ENCODE measurements around the gene PACRG. TPM values are rescaled to one million over a fixed set of nuclear protein-coding genes. Genes with fewer than 3 reads are reported as not detected.

The PACRG gene
- total and polyA plus RNA-seq, 12 donors = 2.1 to 34.6 (median 10.0) TPM

DNA sequence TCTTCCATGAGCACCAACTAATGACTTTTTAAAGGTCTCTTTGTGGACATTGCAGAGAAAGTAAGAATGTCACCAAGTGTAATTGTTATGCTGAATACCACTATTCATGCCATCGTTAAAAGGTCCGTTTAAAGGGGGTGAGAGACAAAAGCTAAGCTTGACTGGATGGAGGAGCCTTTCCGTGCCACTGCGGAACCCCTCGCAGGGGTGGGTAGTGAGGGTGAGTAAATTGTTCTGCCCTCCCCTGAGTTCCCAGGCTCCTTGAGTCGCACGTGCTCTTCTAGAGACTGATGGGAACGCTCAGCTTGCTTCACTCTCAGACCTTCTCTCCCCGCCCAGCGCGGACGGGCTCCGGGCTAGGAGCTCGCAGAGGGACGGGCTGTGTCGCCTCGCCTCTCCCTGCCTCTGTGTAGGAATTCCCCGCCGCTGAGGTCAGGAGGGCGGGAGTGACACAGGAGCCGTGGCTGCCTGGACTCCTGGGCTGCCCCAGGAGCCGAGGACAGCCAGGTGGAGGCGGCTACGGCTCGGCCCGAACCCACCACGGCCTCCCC is 371.9 kb downstream of the PACRG start:
- ATAC-seq (peak in 2 of 8 donors; percentile 11 to 46), DNase-seq (no peak)
- H3K4me3 ChIP-seq = no peak overlapping the region
- 93 to 95% methylated on average over 27 of the region's 27 CpGs for WGBS, 2 donors
- TF ChIP-seq, protein P1, sequence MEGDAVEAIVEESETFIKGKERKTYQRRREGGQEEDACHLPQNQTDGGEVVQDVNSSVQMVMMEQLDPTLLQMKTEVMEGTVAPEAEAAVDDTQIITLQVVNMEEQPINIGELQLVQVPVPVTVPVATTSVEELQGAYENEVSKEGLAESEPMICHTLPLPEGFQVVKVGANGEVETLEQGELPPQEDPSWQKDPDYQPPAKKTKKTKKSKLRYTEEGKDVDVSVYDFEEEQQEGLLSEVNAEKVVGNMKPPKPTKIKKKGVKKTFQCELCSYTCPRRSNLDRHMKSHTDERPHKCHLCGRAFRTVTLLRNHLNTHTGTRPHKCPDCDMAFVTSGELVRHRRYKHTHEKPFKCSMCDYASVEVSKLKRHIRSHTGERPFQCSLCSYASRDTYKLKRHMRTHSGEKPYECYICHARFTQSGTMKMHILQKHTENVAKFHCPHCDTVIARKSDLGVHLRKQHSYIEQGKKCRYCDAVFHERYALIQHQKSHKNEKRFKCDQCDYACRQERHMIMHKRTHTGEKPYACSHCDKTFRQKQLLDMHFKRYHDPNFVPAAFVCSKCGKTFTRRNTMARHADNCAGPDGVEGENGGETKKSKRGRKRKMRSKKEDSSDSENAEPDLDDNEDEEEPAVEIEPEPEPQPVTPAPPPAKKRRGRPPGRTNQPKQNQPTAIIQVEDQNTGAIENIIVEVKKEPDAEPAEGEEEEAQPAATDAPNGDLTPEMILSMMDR (IDR thresholded peaks at IDR 0.05) = no peak
- H3K9me3 ChIP-seq = no peaks in the 10 kb centered on the region
- no peak overlapping the region for H3K27ac ChIP-seq
- H3K4me1 ChIP-seq = peaks cover 0 to 12% (median 0%) of the 10 kb centered on the region in 9 donors
- intact Hi-C loops (cut with DNase I) = no loop called here
- H3K27me3 ChIP-seq = no peaks in the 10 kb centered on the region
- H3K36me3 ChIP-seq = peaks cover 0 to 6% (median 0%) of the 10 kb centered on the region in 9 donors

DNA sequence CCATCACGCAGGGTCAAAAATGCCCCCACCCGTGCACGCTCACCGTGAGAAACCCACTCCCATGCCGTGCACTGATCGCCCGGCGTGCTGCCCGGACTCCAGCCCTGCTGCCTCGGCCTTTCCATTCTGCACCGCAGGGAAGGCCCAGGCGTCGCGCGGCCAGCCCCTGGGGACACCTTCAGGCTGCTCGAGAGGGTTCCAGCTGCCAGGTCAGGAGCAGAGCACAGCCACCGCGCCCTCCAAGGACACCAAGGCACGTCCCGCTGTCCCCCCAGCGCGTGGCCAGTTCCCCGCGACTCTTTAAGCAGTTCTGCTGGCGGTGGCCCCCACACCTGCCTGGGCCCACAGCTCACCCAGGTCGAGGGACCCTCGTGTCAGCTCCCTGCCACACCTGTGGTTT is 372.5 kb downstream of the PACRG start:
- TF ChIP-seq, protein P1 (IDR thresholded peaks at IDR 0.05) = no peak
- peaks cover 0 to 12% (median 0%) of the 10 kb centered on the region in 9 donors for H3K4me1 ChIP-seq
- no peak overlapping the region for H3K4me3 ChIP-seq
- H3K9me3 ChIP-seq = no peaks in the 10 kb centered on the region
- no peak overlapping the region for H3K27ac ChIP-seq
- no peak for DNase-seq
- intact Hi-C loops (cut with DNase I) = no loop called here
- peaks cover 0 to 6% (median 0%) of the 10 kb centered on the region in 9 donors for H3K36me3 ChIP-seq
- WGBS, 2 donors = 96 to 97% methylated on average over 27 of the region's 27 CpGs
- ATAC-seq = peak in 1 of 8 donors; percentile 46
- no peaks in the 10 kb centered on the region for H3K27me3 ChIP-seq

DNA sequence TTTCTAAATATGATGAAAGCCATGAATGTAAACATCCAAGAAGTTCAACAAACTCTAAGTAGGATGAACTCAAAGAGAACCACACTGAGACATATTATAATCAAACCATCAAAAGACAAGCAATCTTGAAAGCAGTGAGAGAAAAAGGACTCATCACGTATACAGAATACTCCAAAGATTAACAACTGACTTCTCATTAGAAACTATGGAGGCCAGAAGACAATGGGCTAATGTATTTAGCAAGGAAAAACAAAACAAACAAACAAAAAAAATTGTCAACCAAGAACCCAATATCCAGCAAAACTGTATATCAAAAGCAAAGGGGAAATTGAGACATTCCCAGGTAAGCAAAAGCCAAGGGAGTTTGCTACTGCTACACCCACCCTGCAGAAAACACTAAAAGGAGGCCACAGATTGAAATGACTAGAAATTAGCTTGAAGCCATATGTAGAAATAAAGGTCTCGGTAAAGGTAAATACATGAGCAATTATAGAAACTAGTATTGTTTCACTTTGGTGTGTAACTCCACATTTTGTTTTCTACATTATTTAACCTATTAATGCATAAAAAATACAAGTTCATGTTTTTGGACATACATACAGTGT is 385.7 kb downstream of the PACRG start:
- DNase-seq = no peak
- ATAC-seq = no peak
- WGBS, 2 donors = 83 to 93% methylated on average over 2 of the region's 2 CpGs
- no peaks in the 10 kb centered on the region for H3K4me1 ChIP-seq
- H3K36me3 ChIP-seq = no peaks in the 10 kb centered on the region
- no peak overlapping the region for H3K27ac ChIP-seq
- H3K27me3 ChIP-seq = no peaks in the 10 kb centered on the region
- intact Hi-C loops (cut with DNase I) = no loop called here
- TF ChIP-seq, protein P1 (IDR thresholded peaks at IDR 0.05) = no peak
- H3K4me3 ChIP-seq = no peak overlapping the region
- H3K9me3 ChIP-seq = peaks cover 0 to 26% (median 9%) of the 10 kb centered on the region in 11 donors

DNA sequence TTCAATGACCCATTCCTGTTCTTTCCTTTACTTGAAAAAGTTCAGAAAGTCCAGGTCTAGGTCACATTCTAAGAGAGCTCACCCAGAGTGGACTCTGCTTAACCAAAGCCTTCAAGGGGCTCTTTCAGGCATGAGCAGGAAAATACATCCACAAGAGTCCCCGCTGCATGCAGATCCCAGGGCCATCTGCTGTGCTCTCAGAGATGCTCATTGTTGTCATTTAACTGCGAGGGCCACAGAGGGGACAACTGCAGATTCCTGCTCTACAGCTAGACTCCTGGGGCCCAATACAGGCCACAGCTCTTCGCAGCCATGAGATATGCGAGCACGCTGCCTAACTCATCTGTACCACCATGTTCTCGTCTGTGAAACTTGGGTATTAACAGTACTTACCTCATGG is 391.2 kb downstream of the PACRG start:
- no peaks in the 10 kb centered on the region for H3K27me3 ChIP-seq
- intact Hi-C loops (cut with DNase I) = no loop called here
- no peaks in the 10 kb centered on the region for H3K36me3 ChIP-seq
- peaks cover 0 to 5% (median 0%) of the 10 kb centered on the region in 11 donors for H3K9me3 ChIP-seq
- ATAC-seq = no peak
- TF ChIP-seq, protein P1 (IDR thresholded peaks at IDR 0.05) = no peak
- H3K27ac ChIP-seq = no peak overlapping the region
- no peaks in the 10 kb centered on the region for H3K4me1 ChIP-seq
- 94 to 95% methylated on average over 6 of the region's 6 CpGs for WGBS, 2 donors
- no peak overlapping the region for H3K4me3 ChIP-seq
- DNase-seq = no peak

All from heart right ventricle (tissue), 16 donors.